SHP77 (cell line): ENCODE data around the gene CCDC8.
"Not testable (repeated sequence)": the region's sequence is repeated elsewhere in the genome, so short reads cannot be mapped to it uniquely, and the experiment has no call there.

Experiments used
- DNase-seq, 2 experiments: peaks; one replicate each; lab custom pipeline; 2025; lab: John Stamatoyannopoulos, UW

Gene CCDC8

DNA sequence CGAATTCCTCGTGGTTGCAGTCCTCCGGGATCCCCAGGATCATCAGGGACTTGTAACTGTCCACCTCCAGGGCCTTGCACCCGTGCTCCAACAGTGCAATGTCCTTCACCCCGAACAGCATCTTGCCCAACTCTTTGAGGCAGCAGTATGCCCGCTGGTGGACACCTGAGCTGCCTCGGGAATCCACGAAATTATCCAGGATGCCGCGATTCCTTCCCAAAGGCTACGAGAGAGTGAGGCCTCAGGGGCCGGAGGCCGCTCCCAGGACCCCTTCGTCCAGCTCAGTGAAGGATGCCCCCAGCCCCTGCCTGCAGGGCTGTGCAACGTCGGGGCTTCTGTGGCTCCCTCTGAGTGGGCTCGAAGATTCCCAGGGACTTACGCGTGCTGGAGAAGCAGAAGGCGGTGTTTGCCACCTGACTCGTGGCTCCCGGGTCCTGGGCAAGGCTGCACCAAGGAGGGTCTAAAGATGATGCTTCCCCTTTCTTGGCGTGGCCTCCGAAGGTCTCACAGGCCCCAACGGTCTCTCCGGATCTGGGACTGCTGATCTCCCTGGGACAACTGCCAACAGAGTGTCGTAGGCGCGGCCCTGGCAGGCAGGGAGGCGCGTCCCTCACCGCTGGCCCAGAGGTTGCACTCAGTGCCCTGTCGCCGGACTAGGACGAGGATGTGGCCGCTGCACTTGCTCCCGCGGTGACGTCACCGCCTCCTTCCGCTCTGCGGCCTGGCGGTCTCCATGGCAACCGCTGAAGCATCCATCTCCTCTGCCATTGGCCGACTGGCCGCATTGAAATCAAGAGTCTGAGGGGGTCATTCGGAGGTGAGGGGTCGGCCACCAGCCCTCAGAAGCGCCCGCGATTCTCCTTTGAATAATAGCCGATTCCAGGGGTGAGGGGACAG is 15.1 kb upstream of the CCDC8 start, which contains the start of gene PNMA8C:
PNMA8C (minus strand) TSS at position 698 of the 897 bp plus-strand sequence; CDS start at position 121, 577 bp downstream.
- DNase-seq = peak; percentile 46 to 53

DNA sequence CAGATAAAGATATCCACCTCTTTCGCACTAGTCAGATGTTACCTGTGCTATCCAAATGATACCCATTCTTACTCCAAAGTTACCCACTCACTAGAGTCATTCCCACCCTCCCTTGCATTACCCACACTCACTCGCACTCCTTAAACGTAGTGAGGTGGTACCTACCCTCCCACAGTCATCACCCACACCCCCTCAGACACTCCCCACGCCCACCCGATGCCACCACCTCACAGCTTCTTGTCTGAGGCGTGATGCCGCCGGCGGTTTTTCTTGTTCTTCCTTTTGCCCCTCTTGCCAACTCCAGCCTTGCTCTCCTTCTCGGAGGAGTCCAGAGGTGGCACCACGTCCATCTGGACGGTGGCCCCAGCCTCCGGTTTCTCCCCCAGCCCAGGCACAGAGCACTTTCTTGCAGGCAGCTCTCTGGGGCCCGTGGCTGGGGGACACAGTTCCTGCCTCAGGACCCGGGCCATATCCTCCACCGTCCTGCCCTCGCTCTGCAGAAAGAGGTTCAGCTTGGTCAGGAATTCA is 14.2 kb upstream of the CCDC8 start:
- DNase-seq = no peak

DNA sequence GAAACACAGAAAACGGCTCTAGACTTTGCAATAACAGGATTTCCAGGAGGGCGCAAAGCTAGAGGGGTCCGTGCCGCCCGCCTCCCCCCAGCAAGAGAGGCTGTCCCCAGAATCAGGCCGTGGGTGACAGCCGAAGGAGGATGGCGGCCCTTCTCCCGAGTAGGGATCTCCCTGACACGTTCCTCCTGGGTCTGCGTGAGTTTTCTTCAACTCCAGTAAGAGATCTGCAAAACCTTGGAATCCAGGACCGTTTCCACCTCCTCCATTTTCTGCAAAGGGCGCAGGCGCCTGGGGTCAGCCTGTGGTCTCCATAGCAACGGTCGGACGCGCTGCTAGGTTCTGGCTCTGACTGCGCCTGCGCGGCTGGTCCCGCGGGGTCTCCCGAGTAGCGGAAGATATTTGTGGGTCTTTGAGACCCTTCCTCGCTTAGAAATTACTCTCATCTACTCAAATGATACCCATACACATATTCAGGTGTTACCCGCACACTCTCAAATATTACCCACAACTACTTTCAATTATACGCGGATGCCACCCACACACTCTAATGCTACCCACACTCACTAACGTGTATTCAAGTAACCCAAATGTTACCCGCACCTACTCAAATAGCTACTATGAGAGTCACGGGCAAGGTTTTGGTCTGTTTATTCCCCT is 13.3 kb upstream of the CCDC8 start:
- no peak for DNase-seq

GRCh38 chr19:46426035-46426505 is 12.7 kb upstream of the CCDC8 start:
- DNase-seq = no peak

- no peak for DNase-seq
Observed at GRCh38 chr19:46423188-46423587, 9.8 kb upstream of the CCDC8 start.

DNA sequence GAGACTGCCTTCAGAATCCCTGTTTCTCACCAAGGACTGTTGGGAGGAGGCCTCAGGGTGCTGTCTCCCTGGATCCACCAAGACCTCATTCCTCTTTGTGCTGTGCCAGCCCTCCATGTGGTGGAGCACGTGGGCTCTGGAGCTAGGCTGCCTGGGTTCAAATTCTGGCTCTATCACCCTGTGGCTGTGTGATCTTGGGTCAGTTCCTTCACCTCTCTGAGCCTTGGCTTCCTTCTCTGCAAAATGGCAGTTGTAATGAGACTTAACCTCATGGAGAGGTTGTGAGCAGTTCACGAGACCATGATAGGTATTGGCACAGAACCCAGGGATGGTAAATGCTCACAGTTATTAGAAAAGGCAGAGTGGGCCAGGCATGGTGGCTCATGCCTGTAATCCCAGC is 9.0 kb upstream of the CCDC8 start:
- DNase-seq = no peak

DNA sequence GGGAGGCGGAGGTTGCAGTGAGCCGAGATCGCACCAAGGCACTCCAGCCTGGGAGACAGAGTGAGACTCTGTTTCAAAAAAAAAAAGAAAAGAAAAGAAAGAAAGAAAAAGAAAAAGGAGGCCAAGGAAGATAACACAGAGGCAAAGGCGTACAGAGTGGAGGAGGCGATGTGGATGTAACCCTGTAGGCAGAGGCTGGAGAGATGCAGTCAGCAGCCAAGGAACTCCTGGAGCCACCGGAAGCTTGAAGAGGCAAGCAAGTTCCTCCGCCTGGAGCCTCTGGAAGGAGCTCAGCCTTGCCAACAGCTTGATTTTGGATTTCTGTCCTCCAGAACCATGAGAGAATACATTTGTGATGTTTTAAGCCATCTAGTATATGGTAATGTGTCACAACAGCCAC is 6.7 kb upstream of the CCDC8 start:
- no peak for DNase-seq

DNA sequence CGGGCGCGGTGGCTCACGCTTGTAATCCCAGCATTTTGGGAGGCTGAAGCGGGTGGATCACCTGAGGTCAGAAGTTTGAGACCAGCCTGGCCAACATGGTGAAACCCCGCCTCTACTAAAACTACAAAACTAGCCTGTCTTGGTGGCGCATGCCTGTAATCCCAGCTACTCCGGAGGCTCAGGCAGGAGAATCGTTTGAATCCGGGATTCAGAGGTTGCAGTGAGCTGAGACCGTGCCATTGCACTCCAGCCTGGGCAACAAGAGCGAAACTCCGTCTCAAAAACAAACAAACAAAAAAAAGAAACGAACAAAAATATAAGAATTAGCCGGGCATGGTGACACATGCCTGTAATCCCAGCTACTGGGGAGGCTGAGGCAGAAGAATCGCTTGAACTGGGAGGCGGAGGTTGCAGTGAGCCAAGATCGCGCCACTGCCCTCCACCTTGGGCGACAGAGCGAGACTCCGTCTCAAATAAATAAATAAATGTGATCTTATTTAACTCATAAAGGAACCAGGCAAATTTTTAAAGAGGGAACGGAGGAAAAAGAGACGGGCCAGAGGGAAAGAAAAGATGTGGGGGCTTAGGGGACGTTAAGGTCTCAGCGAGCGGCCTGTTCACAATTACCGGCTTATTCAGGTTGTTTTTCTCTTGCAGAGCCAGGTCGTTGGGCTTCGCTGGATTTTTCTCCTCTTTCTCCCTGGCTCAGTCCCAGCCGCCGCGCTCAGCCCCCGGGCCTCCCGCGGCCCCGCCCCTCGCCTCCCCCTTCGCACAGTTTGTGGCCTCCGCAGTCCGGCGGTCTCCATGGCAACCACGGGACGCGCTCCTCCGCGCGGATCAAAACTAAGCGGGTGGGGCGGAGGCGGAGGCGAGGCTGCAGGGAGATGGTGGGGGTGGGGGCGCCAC is 2.7 kb upstream of the CCDC8 start:
- DNase-seq = peak; percentile 62 to 84

DNA sequence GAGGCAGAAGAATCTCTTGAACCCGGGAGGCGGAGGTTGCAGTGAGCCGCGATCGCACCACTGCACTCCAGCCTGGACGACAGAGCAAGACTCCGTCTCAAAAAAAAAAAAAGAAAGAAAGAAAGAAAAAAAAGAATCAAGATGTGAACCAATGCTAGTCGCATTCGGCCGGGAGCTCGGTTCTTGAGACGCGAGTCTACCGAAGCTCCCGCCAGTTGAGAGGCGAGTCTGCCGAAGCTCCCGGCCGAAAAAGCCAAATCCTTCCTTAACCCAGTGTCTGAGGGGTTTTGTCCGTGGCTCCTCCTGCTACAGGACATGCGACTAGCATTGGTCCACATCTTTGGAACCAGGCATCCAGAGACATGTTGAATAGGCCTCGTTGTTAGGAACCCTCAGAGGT is 1.5 kb upstream of the CCDC8 start:
- not testable (repeated sequence) for DNase-seq

DNA sequence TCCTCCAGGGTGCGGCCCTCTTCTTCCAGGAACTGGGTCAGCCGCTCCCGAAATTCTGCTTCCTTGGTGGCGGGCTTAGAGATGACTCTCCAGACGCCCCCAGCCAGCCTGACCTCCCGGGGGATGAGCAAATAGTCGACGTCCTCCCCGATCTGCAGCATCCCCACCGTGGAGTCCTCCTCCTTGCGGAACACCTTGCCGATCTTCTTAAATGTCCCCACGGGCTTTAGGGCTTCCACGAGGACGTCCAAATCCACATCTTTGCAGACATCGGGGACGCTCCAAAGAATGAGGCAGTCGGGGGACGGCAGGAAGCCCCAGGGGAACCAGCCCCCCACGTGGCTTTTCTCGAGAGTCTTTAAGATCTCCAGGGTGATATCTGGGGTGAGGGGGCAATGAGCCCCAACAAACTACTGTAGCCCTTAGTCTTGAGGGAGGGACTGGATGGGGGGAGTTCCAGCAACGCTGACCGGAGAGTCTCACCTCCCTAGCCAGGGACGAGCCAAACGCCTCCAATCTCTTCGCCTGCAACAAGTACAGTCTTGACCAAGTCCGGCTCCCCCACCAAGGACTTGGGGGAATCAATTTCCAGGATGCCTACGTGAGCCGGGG is 608 bp downstream of the CCDC8 start:
- no peak for DNase-seq

DNA sequence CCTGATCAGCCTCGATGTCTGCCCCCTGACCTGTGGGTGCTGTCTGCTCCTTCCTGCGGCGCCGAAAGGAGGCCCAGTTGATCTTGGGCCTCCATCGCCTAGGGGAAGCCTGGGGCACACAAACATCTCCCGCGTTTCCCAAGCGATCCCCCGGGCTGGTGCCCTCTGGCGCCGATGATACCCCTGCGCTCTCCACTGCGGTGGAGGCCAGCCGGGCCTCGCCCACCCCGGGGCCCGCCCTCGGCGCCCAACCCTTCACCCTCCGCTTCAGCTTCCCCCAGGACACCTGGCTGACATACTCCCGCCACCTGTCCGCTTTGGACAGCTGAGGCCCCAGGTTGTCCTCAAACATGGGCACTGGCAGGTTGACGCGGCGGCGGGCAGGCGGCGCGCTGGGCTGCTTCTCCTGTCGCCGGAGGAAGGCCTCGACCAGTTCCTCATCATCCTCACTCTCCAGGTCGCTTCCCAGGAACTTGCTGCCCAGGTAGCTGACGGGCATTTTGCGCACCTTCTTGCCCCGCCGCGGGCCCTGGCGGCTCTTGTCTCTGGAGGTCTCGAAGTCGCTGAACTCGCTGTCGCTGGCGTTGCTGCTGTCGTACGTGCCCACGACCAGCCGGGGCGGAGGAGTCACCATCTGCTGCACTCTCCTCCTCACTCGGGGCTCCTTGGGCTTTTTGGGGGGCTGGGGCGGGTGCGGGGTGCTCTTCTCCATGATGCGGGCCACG is 1.3 kb downstream of the CCDC8 start:
- no peak for DNase-seq

DNA sequence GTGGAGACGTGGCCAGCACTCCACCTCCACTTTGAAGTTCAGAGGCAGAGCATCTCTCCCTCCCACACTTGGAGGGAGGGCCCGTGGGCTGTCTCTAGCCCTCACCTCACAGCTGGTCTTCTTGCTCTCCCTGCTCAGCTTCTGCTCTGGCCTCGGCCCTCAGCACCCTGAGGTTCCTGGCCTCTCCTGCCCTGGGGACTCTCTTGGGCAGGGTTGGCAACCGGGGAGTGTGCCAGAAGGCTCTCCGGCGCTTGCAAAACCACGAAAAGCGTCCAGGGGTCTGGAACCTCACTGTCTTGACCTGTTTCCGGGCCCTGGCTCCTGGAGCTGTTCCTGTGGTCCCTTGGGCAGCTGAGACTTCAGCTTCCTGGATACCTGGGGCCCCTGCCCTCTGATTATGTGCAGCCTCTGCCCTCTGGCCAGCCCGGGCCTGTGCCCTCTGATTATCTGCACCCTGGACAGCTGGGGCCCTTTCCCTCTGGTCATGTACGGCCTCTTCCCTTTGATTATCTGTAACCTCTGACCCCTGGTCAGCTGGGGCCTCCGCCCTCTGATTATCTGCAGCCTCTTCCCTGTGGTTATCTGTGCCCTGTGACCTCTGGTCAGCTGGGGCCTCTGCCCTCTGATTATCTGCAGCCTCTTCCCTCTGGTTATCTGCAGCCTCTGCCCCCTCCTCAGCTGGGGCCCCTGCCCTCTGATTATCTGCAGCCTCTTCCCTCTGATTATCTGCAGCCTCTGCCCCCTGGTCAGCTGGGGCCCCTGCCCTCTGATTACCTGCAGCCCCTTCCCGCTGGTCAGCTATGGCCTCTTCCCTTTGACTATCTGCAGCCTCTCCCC is 2.1 kb downstream of the CCDC8 start:
- DNase-seq = no peak

GRCh38 chr19:46410205-46411087 is 2.9 kb downstream of the CCDC8 start:
- DNase-seq = no peak

DNA sequence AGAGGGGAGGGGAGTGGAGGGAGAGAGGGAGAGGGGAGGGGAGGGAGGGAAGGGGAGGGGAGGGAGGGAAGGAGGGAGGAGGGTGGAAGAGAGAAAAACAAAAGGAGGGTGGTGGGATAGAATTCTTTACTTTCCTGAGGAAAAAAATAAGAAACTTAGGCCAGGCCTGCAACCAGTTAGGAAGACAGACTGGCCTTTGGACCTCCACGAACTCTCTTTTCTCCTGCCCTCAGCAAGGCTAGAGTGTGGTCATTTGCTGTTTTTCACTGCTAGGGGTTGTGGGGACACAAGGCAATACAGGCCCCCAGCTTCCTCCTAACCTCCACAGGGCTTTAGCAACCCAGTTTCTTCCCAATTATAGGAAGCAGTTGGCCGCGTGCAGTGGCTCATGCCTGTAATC is 4.2 kb downstream of the CCDC8 start:
- DNase-seq = no peak

DNA sequence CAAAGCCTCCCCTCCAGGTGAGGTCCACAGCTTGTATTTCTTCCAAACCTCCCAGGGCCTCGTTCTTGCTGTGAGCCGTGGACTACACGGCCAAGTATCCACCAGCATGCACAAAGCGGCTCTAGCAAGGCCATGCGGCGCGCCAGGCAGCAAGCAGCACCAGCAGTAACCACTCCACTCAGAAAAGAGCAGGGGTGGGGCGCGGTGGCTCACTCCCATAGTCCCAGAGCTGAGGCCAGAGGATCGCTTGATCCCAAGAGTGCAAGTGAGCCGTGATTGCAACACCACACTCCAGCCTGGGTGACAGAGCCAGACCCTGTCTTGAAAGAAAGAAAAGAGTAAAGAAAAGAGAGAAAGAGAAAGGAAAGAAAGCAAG is 4.7 kb downstream of the CCDC8 start:
- DNase-seq = no peak

DNA sequence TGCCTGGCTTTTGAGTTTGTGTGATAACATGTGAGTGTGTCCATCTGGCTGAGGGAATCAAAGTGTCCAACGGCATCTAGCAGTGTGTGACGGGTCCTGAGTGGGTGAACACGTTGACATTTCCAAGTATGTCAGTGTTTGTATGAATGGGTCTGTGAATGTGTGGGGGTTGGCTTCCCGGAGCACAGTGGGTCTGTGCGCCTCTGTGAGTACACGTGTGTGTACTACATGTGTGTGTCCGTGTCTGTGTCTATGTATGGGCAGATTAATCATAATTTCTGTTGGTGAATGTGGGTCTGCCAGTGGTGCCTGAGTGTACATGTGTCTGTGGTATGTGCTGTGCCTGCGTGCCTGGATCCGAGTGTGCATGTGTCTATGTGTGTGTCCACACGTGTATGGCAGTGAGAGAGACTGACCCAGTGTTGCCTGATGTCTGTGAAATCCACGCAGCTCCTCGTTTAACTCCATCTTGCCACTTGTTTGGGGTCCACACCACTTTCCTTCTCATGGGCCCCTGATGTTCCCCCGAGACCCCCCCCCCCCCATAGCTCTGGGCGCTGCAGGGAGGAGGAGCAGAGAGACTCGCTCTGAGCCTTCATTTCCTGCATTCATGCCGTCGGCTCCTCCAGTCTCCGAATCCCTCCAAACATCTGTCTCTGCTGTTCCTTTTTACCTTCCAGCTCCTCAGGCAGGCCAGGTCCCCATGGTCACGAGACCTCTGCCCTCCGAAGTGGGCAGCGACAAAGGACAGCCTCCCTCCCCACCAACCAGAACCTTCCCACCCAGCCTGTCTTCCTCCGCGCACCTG is 5.3 kb downstream of the CCDC8 start:
- no peak for DNase-seq

DNA sequence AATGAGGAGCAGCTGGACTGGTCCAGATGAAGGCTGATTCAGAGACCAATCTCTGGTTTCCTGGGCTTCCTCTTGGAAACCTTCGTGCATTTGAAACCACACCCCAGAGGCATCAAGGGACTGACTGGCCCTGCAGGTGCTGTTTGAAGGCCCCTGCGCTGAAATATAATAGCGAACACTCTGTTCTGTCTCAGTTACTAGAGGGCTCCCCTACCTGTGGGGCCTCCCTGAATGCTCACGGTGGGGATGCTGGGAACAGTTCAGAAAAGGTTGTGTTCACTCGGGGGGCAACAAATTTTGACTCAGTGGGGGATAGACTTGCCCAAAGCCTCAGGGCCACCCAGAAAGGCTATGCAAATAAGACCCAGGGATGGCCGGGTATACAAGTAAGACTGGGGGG is 6.4 kb downstream of the CCDC8 start:
- DNase-seq = no peak
